Fibroblast of peridontal ligament (primary cell): ENCODE results near the gene ABCC4.

Experiments
- DNase-seq: peaks from one replicate; pipeline ENCODE4 v3.0.0-alpha.2; 2010; ENCODE audit errors: extremely low read depth

The ABCC4 gene, protein sequence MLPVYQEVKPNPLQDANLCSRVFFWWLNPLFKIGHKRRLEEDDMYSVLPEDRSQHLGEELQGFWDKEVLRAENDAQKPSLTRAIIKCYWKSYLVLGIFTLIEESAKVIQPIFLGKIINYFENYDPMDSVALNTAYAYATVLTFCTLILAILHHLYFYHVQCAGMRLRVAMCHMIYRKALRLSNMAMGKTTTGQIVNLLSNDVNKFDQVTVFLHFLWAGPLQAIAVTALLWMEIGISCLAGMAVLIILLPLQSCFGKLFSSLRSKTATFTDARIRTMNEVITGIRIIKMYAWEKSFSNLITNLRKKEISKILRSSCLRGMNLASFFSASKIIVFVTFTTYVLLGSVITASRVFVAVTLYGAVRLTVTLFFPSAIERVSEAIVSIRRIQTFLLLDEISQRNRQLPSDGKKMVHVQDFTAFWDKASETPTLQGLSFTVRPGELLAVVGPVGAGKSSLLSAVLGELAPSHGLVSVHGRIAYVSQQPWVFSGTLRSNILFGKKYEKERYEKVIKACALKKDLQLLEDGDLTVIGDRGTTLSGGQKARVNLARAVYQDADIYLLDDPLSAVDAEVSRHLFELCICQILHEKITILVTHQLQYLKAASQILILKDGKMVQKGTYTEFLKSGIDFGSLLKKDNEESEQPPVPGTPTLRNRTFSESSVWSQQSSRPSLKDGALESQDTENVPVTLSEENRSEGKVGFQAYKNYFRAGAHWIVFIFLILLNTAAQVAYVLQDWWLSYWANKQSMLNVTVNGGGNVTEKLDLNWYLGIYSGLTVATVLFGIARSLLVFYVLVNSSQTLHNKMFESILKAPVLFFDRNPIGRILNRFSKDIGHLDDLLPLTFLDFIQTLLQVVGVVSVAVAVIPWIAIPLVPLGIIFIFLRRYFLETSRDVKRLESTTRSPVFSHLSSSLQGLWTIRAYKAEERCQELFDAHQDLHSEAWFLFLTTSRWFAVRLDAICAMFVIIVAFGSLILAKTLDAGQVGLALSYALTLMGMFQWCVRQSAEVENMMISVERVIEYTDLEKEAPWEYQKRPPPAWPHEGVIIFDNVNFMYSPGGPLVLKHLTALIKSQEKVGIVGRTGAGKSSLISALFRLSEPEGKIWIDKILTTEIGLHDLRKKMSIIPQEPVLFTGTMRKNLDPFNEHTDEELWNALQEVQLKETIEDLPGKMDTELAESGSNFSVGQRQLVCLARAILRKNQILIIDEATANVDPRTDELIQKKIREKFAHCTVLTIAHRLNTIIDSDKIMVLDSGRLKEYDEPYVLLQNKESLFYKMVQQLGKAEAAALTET (N-terminal part only)

DNA sequence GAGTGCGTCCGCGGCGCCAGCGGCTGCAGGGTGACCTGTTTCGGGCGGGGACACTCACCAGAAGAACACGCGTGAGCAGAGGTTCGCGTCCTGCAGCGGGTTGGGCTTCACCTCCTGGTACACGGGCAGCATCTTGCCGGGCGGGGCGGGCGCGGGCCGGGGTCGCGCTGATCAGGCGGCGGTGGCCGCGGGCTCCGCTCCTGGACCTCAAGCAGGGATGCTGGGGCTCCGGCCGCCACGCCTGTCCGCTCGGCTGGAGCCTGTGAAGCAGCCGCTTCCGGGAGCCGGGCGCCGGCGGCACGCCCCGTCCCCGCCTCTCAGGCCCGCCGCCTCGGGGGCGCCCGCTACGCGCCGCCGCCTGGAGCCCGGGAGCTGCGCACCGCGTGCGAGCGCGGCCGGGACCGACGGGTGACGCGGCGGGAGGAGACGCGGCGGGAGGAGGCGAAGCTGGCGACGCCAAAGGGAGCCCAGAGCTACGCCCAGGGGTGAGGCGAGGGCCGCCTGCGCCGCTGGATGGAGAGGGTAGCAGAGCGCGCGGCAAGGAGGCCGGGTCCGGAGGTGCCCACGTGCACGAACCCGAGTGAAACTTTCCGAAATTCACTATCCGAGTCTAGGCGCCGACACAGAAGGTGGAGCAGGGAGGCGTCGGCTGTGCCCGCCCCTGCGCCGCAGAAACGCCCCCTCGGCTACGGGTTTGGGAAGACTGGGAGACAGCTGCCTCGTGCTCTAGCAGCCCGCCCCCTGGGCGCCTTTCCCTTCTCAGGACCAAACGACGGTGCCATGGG is at the start of gene ABCC4:
TSS of gene ABCC4 (minus strand) at position 269 of the 785 bp plus-strand sequence. CDS start at position 132, 137 bp downstream.
- DNase-seq, result peak; percentile 60

- no peak for DNase-seq
These were observed 48.0 kb upstream of the ABCC4 start for GRCh38 chr13:95349267-95349666.

GRCh38 chr13:95343944-95344343 is 42.7 kb upstream of the ABCC4 start:
- DNase-seq, result no peak

GRCh38 chr13:95341441-95341840 is 40.2 kb upstream of the ABCC4 start:
- DNase-seq, result peak; percentile 57

DNA sequence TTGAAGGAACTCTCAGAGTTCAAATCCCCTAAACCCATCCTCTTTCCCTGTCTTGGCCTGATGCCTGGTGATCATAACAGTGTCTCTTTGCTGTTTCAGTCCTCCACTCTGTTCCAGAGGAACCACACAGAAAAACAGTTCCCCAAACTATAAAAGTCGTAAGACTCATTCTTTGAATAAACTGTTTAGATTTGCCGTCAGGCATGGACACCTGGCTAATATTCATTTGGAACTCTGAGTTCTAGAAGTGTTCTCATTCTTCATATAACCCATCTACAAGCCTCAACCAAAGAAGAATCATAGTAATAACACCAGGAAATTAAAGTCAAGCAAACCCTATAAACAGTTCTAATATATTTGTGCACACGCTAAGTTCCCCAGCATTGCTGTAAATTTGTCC is 37.7 kb upstream of the ABCC4 start:
- no peak for DNase-seq

DNA sequence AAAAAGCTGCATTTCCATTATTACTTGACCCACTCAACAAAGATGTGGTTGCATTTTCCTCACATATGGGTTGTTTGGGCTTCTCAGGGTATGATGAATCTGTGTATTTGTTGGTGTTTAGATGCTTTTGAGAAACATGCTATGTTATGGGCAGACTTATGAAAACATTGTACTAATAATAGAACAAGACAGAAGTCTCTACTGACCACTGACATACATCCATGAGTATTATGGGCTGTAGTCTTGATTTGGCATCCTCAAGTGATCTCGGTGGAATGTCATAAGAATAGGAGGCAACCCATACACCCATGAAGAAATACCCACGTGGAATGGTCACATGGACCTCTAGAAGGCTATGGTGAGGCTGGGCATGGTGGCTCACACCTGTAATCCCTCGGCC is 36.3 kb upstream of the ABCC4 start:
- DNase-seq, result no peak

DNA sequence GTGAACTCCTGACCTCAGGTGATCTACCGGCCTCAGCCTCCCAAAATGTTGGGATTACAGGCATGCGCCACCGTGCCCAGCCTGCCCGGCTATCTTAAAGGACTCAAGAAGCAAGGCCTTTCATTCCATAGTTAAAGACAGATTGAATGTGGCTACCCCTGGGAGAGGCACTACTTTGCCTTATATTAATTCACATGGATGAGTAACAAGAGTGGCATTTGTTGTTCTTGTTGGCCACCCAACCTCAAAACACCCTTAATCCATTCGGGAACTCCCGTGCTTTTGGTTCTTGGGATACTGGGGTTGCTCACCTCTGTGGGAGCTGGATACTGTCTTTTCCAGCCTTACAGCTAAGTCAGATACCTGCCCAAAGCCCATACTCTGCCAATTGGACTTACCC is 34.4 kb upstream of the ABCC4 start:
- no peak for DNase-seq

DNA sequence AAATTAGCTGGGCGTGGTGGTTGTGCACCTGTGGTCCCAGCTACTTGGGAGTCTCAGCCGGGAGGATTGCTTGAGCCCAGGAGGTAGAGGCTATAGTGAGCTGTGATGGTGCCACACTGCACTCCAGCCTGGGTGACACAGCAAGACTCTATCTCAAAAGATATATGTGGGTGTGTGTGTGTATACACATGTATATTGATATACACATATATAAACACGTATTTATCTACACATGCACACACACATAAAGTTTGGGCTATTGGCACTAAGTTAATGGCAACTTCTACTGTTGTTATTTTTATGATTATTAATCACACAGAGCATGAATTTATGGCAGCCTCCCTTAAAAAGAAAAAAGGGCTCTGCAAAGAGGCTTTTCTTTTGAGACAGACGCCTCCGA is 27.1 kb upstream of the ABCC4 start:
- DNase-seq, result no peak

GRCh38 chr13:95327190-95327589 is 25.9 kb upstream of the ABCC4 start:
- no peak for DNase-seq

GRCh38 chr13:95326695-95327094 is 25.4 kb upstream of the ABCC4 start:
- no peak for DNase-seq

DNA sequence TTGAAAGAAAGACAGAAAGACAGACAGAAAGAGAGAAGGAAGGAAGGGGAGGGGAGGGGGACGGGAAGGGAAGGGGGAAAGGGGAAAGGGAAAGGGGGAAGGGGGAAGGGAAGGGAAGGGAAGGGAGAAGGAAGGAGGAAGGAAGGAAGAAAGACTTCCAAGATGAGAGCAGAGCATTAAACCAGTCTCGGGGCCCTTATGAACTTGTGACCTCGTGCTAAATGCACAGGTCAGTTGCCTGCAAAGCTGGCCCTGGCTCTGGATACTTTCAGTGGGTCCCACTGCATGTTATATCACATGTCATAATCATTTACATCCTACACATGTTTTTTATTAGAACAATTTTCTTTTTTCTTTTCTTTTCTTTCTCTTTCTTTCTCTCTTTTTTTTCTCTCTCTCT is 24.2 kb upstream of the ABCC4 start:
- no peak for DNase-seq

DNA sequence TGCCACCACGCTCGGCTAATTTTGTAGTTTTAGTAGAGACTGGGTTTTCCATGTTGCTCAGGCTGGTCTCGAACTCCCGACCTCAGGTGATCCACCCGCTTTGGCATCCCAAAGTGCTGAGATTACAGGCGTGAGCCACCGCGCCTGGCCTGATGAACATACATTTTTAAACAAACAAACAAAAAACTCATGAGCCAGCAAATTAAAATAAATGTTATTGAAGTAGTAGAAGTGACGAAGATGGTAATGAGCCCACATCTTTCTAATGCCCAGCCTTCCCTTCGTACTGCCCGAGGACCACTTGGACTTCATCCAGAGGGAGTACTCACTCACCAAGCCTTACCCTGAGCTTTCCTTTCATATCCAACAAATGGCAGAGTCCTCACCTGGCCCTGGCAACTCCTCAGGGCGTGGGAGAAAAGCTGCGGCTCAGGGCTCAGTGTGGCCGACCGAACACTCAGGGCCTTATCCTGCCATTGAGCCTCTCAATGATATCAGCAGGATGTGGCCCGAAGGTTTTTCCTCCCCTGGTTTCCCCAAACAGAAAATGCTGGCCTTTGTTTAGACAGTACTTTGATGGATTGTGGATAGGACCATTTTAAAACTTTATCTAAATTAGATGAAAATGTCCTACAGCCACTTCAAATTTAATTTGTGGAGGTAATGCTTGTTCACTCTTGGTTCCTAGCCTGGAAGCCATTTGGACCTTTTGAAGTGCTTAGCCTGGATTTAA is 22.8 kb upstream of the ABCC4 start:
- DNase-seq, result no peak

DNA sequence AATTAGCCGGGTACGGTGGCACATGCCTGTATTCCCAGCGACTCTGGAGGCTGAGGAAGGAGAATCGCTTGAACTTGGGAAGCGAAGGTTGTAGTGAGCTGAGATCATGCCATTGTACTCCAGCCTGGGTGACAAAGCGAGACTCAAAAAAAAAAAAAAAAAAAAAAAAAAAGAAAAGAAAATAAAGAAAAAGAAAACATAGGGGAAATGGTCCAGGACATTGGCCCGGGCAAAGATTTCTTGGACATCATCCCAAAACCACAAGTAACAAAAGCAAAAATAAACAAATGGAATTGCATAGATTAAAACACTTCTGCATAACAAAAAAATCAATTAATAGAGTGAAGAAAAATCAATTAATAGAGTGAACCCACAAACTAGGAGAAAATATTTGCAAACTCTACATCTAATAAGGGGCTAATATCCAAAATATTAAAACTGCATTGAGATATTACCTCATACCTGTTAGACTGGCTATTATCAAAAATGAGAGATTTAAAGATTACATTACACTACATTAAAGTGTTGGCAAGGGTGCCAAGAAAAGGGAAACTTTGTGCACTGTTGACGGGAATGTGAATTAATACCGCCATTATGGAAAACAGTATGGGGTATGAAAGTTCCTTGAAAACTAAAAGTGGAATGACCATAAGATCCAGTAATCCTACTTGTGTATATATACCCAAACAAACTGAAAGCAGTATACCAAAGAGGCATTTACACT is 18.5 kb upstream of the ABCC4 start:
- DNase-seq, result no peak

GRCh38 chr13:95317039-95317989 is 16.1 kb upstream of the ABCC4 start:
- no peak for DNase-seq

GRCh38 chr13:95315752-95316151 is 14.5 kb upstream of the ABCC4 start:
- DNase-seq, result no peak

DNA sequence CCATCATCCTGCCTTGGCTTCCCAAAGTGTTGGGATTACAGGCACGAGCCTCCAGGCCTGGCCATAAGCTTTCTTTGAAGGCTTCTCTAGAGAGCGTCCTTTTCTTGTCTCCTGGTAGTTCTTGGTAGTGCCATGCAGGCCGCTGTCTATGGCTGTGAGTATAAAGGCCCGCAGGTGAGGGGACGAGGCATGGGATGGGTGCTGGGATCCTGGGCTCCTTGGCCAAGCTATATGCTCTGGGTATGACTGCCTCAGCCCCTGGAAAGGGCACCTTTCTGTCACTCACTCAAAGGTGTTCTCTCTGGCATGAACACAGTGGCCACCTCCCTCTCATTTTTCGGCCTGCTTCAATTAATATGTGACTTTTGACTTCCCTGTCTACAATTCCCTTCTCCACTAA is 6.3 kb upstream of the ABCC4 start:
- no peak for DNase-seq

- no peak for DNase-seq
These were observed 3.2 kb upstream of the ABCC4 start for GRCh38 chr13:95304453-95304852.

DNA sequence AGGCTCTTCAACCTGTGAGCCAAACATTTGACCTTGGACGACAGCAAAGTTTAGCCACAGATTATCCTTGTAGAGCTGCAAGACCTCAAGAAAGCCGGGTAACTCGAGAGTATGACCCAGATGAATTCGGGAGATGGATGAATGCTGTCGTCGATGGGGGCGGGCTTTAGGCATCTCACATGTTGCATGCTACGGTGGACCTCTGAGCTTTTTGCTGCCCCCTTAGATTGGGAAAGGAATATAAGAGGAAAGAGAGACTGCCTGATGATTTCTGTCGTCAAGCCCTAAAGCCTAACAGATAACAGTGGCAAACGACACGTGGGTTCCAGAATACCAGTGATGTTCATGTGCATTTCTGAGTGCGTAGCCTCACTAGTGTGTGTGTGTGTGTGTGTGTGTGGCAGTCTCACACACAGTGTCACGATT is 730 bp upstream of the ABCC4 start:
- no peak for DNase-seq
